ENCODE data around the gene SHROOM3. TPM values are rescaled to one million over a fixed set of nuclear protein-coding genes. Genes with fewer than 3 reads are reported as not detected.

SHROOM3 gene
- total and polyA plus RNA-seq, 2 donors (not counting 3 experiments of a cell fraction or from before 2014, with no cell fraction given): 2.7 to 6.7 TPM

GRCh38 chr4:76800902-76801301 is 365.9 kb downstream of the SHROOM3 start:
- no peak overlapping the region for H3K4me3 ChIP-seq (replicated peaks in 1 of 3; ENCODE audit: insufficient read depth in 1 of 3, low read depth in 1 of 3, low read length in 3 of 3)
- TF ChIP-seq, protein P1, sequence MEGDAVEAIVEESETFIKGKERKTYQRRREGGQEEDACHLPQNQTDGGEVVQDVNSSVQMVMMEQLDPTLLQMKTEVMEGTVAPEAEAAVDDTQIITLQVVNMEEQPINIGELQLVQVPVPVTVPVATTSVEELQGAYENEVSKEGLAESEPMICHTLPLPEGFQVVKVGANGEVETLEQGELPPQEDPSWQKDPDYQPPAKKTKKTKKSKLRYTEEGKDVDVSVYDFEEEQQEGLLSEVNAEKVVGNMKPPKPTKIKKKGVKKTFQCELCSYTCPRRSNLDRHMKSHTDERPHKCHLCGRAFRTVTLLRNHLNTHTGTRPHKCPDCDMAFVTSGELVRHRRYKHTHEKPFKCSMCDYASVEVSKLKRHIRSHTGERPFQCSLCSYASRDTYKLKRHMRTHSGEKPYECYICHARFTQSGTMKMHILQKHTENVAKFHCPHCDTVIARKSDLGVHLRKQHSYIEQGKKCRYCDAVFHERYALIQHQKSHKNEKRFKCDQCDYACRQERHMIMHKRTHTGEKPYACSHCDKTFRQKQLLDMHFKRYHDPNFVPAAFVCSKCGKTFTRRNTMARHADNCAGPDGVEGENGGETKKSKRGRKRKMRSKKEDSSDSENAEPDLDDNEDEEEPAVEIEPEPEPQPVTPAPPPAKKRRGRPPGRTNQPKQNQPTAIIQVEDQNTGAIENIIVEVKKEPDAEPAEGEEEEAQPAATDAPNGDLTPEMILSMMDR (IDR thresholded peaks at IDR 0.05; ENCODE audit: extremely low read depth in 1 of 2, insufficient read depth in 1 of 2, low read depth in 1 of 2, low read length in 2 of 2): no peak
- TF ChIP-seq POLR2A (IDR thresholded peaks at IDR 0.05; ENCODE audit: low read depth, low read length) (no peak), FOS (IDR thresholded peaks at IDR 0.05; ENCODE audit: borderline replicate concordance, insufficient read depth, low read length) (no peak), POLR2AphosphoS5 (IDR thresholded peaks at IDR 0.05; ENCODE audit: insufficient read depth, low read depth, low read length) (no peak), MAX (IDR thresholded peaks at IDR 0.05; ENCODE audit: insufficient read depth, insufficient read length) (no peak), EZH2 (IDR thresholded peaks at IDR 0.05; ENCODE audit: borderline replicate concordance, low read depth, low read length, severe bottlenecking) (no peak), MYC (IDR thresholded peaks at IDR 0.05; ENCODE audit: low read depth, low read length) (no peak)
- peaks cover 19% of the 10 kb centered on the region for H3K4me1 ChIP-seq (ENCODE audit: control insufficient read depth, extremely low read depth, insufficient read depth, low read length)
- intact Hi-C loops (cut with micrococcal nuclease): no loop called here
- DNase-seq (ENCODE audit: low read depth, low spot score) (no peak), FAIRE-seq (no peak)
- H3K4me2 ChIP-seq (ENCODE audit: insufficient read depth, low read length): no peak overlapping the region
- dilution Hi-C loops (cut with MboI; ENCODE audit: extremely low pct_ligation_motif_present, low sequenced_read_pairs): no loop called here
- H3K27me3 ChIP-seq (ENCODE audit: control insufficient read depth in 2 of 2, insufficient read depth in 2 of 2, low read length in 2 of 2): no peaks in the 10 kb centered on the region
- no peaks in the 10 kb centered on the region for H3K36me3 ChIP-seq (ENCODE audit: control insufficient read depth in 2 of 2, extremely low read depth in 1 of 2, insufficient read depth in 2 of 2, low read length in 2 of 2)
- ChIA-PET CTCF (no interaction called here), POLR2A (no interaction called here)
- no peaks in the 10 kb centered on the region for H4K20me1 ChIP-seq (replicated peaks; ENCODE audit: control insufficient read depth, extremely low read depth, insufficient read depth, low read length)
- BruUV-seq (replicated peaks): no TSS peak
- H3K9ac ChIP-seq (replicated peaks; ENCODE audit: extremely low read depth, insufficient read depth, low read length): no peak overlapping the region
- H3K27ac ChIP-seq (ENCODE audit: insufficient read depth, low read depth, low read length): no peak overlapping the region
- H3K9me3 ChIP-seq (replicated peaks; ENCODE audit: control insufficient read depth, insufficient read depth, low read length): no peaks in the 10 kb centered on the region
- H3K9me1 ChIP-seq (replicated peaks; ENCODE audit: control insufficient read depth, extremely low read depth, insufficient read depth, low read length): no peaks in the 10 kb centered on the region
- H2AFZ ChIP-seq (ENCODE audit: low read depth, low read length): no peak overlapping the region
- no peaks in the 10 kb centered on the region for H3K79me2 ChIP-seq (ENCODE audit: control insufficient read depth, insufficient read depth, low read length)

Data from endothelial cell of umbilical vein (primary cell).